ENCODE results near the gene VANGL2. TPM values are rescaled to one million over a fixed set of nuclear protein-coding genes. Genes with fewer than 3 reads are reported as not detected.

Gene VANGL2
- total and polyA plus RNA-seq, 2 donors from 2014 or later, result 3.8 to 8.1 TPM

GRCh38 chr1:160369087-160369486 lies 31.3 kb upstream of the VANGL2 start:
- FAIRE-seq, result no peak
- DNase-seq, result no peak

GRCh38 chr1:160370561-160371345 lies 29.6 kb upstream of the VANGL2 start:
- H3K9ac ChIP-seq (ENCODE audit: low read length in 3 of 3), result no peak overlapping the region
- intact Hi-C loops (cut with DNase I), result no loop called here
- FAIRE-seq, result no peak
- no peaks in the 10 kb centered on the region for H3K36me3 ChIP-seq (ENCODE audit: control insufficient read depth in 2 of 3, insufficient read depth in 3 of 3, low read length in 3 of 3)
- no peak for DNase-seq
- no peak for TF ChIP-seq CTCF (IDR thresholded peaks at IDR 0.05; ENCODE audit: borderline replicate concordance, extremely low read depth, insufficient read depth)
- H3K27me3 ChIP-seq (ENCODE audit: control insufficient read depth, insufficient read depth, low read length), result no peaks in the 10 kb centered on the region
- H3K27ac ChIP-seq (ENCODE audit: low read depth in 2 of 2, low read length in 2 of 2), result no peak overlapping the region
- H3K9me3 ChIP-seq (ENCODE audit: control insufficient read depth in 2 of 3, insufficient read depth in 1 of 3, low read length in 3 of 3), result no peaks in the 10 kb centered on the region
- H3K4me3 ChIP-seq (ENCODE audit: low read length in 3 of 3), result no peak overlapping the region
- H3K4me1 ChIP-seq (ENCODE audit: control insufficient read depth in 2 of 3, insufficient read depth in 2 of 3, low read depth in 1 of 3, low read length in 3 of 3), result peaks cover 0 to 4% (median 0%) of the 10 kb centered on the region in 3 donors

More at GRCh38 chr1:160369087-160369486, 31.3 kb upstream of the VANGL2 start:
- Histone ChIP-seq H3K4me1 (ENCODE audit: control insufficient read depth in 2 of 3, insufficient read depth in 2 of 3, low read depth in 1 of 3, low read length in 3 of 3) (no peaks in the 10 kb centered on the region), H3K9me3 (ENCODE audit: control insufficient read depth in 2 of 3, insufficient read depth in 1 of 3, low read length in 3 of 3) (no peaks in the 10 kb centered on the region), H3K36me3 (ENCODE audit: control insufficient read depth in 2 of 3, insufficient read depth in 3 of 3, low read length in 3 of 3) (no peaks in the 10 kb centered on the region), H3K9ac (ENCODE audit: low read length in 3 of 3) (no peak overlapping the region), H3K27me3 (ENCODE audit: control insufficient read depth, insufficient read depth, low read length) (no peaks in the 10 kb centered on the region), H3K27ac (ENCODE audit: low read depth in 2 of 2, low read length in 2 of 2) (no peak overlapping the region), H3K4me3 (ENCODE audit: low read length in 3 of 3) (no peak overlapping the region)
- no peak for TF ChIP-seq CTCF (IDR thresholded peaks at IDR 0.05; ENCODE audit: borderline replicate concordance, extremely low read depth, insufficient read depth)
- intact Hi-C loops (cut with DNase I), result no loop called here

DNA sequence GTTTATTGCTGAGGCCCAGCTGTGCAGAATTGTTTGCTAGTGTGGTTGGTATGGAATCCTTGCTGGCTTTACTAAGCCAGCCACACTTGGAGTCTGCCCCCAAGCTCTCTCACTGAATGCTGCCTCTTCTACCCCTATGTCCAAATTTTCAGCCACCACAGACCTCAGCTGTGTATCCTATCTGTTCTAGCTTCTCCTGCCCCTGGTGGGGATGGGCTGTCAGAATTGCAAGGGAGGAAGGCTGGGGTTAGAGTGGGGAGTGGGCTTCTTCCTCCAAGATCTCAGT lies 29.1 kb upstream of the VANGL2 start:
- no peak for DNase-seq
- Histone ChIP-seq H3K4me1 (ENCODE audit: control insufficient read depth in 2 of 3, insufficient read depth in 2 of 3, low read depth in 1 of 3, low read length in 3 of 3) (peaks cover 0 to 7% (median 0%) of the 10 kb centered on the region in 3 donors), H3K27me3 (ENCODE audit: control insufficient read depth, insufficient read depth, low read length) (no peaks in the 10 kb centered on the region), H3K27ac (ENCODE audit: low read depth in 2 of 2, low read length in 2 of 2) (no peak overlapping the region), H3K4me3 (ENCODE audit: low read length in 3 of 3) (no peak overlapping the region), H3K36me3 (ENCODE audit: control insufficient read depth in 2 of 3, insufficient read depth in 3 of 3, low read length in 3 of 3) (no peaks in the 10 kb centered on the region), H3K9me3 (ENCODE audit: control insufficient read depth in 2 of 3, insufficient read depth in 1 of 3, low read length in 3 of 3) (no peaks in the 10 kb centered on the region), H3K9ac (ENCODE audit: low read length in 3 of 3) (no peak overlapping the region)
- no peak for TF ChIP-seq CTCF (IDR thresholded peaks at IDR 0.05; ENCODE audit: borderline replicate concordance, extremely low read depth, insufficient read depth)
- FAIRE-seq, result no peak
- intact Hi-C loops (cut with DNase I), result no loop called here
